ENCODE results near the gene ALDH3A1.

The ALDH3A1 gene

DNA sequence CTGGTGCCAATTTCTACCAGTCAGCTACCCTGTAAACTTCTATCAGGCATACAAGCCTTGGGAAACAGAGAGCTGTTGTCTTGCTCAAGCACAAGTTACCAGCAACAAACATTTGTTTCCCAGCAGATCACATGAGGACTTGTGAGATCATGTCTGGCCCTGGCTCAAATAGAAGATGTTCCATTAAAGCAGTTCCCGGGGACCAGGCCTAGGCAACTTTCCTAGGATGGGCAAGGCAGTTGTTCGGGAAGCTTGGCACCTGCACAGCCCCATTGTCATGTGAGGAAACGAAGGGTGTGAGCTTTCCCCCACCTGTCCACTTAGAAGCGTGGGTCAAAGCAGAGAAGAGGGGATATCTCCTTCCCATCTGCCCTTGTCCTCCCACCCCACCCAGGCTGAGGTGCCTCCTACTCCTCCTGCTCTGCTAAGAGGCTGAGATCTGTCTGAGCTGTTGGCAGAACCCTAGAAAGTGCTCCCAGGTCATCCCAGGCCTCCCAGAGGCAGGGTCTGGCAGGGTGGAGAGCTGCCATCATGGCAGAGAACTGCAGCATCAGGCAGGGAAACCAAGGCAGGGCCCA, 20.5 kb downstream of the ALDH3A1 start:
- no peaks in the 10 kb centered on the region for H3K79me2 ChIP-seq (ENCODE audit: control insufficient read depth, low read length)
- no peaks in the 10 kb centered on the region for H3K9me2 ChIP-seq (replicated peaks; ENCODE audit: control insufficient read depth, low read length)
- H3K27me3 ChIP-seq (ENCODE audit: control insufficient read depth, low read length), result no peaks in the 10 kb centered on the region
- no peaks in the 10 kb centered on the region for H3K4me1 ChIP-seq (ENCODE audit: control insufficient read depth, low read length)
- no peaks in the 10 kb centered on the region for H3K36me3 ChIP-seq (ENCODE audit: control insufficient read depth, low read length)
- H3F3A ChIP-seq (ENCODE audit: control insufficient read depth, insufficient read depth), result no peaks in the 10 kb centered on the region
- no peak for TF ChIP-seq EZH2phosphoT487 (IDR thresholded peaks at IDR 0.05; ENCODE audit: borderline replicate concordance, low read length)
- H3K4me3 ChIP-seq (ENCODE audit: low read length), result no peak overlapping the region
- no peak overlapping the region for H3K4me2 ChIP-seq (ENCODE audit: low read length)
- no peak overlapping the region for H3K27ac ChIP-seq (ENCODE audit: low read depth, low read length)
- no peaks in the 10 kb centered on the region for H4K20me1 ChIP-seq (ENCODE audit: control insufficient read depth, insufficient read depth, low read depth, low read length)
- H3K9me3 ChIP-seq (ENCODE audit: control insufficient read depth, insufficient read depth, low read length), result no peaks in the 10 kb centered on the region

GRCh38 chr17:19726631-19727376, 21.3 kb downstream of the ALDH3A1 start:
- no peak overlapping the region for H3K27ac ChIP-seq (ENCODE audit: low read depth, low read length)
- H3K27me3 ChIP-seq (ENCODE audit: control insufficient read depth, low read length), result no peaks in the 10 kb centered on the region
- no peak overlapping the region for H3K4me2 ChIP-seq (ENCODE audit: low read length)

GRCh38 chr17:19725486-19725885, 22.6 kb downstream of the ALDH3A1 start:
- Histone ChIP-seq H3K4me2 (ENCODE audit: low read length) (no peak overlapping the region), H3K4me3 (ENCODE audit: low read length) (no peak overlapping the region), H3K27ac (ENCODE audit: low read depth, low read length) (no peak overlapping the region), H3K27me3 (ENCODE audit: control insufficient read depth, low read length) (no peaks in the 10 kb centered on the region), H3K79me2 (ENCODE audit: control insufficient read depth, low read length) (no peaks in the 10 kb centered on the region), H3K9me3 (ENCODE audit: control insufficient read depth, insufficient read depth, low read length) (no peaks in the 10 kb centered on the region), H3F3A (ENCODE audit: control insufficient read depth, insufficient read depth) (no peaks in the 10 kb centered on the region), H4K20me1 (ENCODE audit: control insufficient read depth, insufficient read depth, low read depth, low read length) (no peaks in the 10 kb centered on the region), H3K4me1 (ENCODE audit: control insufficient read depth, low read length) (no peaks in the 10 kb centered on the region), H3K36me3 (ENCODE audit: control insufficient read depth, low read length) (no peaks in the 10 kb centered on the region), H3K9me2 (replicated peaks; ENCODE audit: control insufficient read depth, low read length) (no peaks in the 10 kb centered on the region)
- TF ChIP-seq CTCF (IDR thresholded peaks at IDR 0.05; ENCODE audit: low read depth, low read length, poor library complexity, severe bottlenecking) (no peak), EZH2phosphoT487 (IDR thresholded peaks at IDR 0.05; ENCODE audit: borderline replicate concordance, low read length) (no peak)

More at GRCh38 chr17:19726631-19727376, 21.3 kb downstream of the ALDH3A1 start:
- no peaks in the 10 kb centered on the region for H3K4me1 ChIP-seq (ENCODE audit: control insufficient read depth, low read length)
- H3K79me2 ChIP-seq (ENCODE audit: control insufficient read depth, low read length), result no peaks in the 10 kb centered on the region
- no peak for TF ChIP-seq EZH2phosphoT487 (IDR thresholded peaks at IDR 0.05; ENCODE audit: borderline replicate concordance, low read length)
- no peak for TF ChIP-seq CTCF (IDR thresholded peaks at IDR 0.05; ENCODE audit: low read depth, low read length, poor library complexity, severe bottlenecking)
- H3K36me3 ChIP-seq (ENCODE audit: control insufficient read depth, low read length), result no peaks in the 10 kb centered on the region
- H3F3A ChIP-seq (ENCODE audit: control insufficient read depth, insufficient read depth), result no peaks in the 10 kb centered on the region
- H3K9me2 ChIP-seq (replicated peaks; ENCODE audit: control insufficient read depth, low read length), result no peaks in the 10 kb centered on the region
- H3K9me3 ChIP-seq (ENCODE audit: control insufficient read depth, insufficient read depth, low read length), result no peaks in the 10 kb centered on the region
- H4K20me1 ChIP-seq (ENCODE audit: control insufficient read depth, insufficient read depth, low read depth, low read length), result no peaks in the 10 kb centered on the region
- H3K4me3 ChIP-seq (ENCODE audit: low read length), result no peak overlapping the region
